Kidney (tissue), 14 donors: ENCODE results near the gene ANO2. TPM values are rescaled to one million over a fixed set of nuclear protein-coding genes. Genes with fewer than 3 reads are reported as not detected.

Source experiments
- DNase-seq, 5 donors: peaks; one replicate each; pipeline ENCODE4 v3.0.0-alpha.2; 2013 to 2020
- FAIRE-seq: peaks from 2 replicates; lab custom pipeline; 2012; peaks lifted over from hg19 to GRCh38; lab: Jason Lieb, UNC
- H3K27ac ChIP-seq, 2 donors: one replicate each; pipeline ENCODE4 v1.7.0; 2013; ENCODE audit warnings: low read depth in 2 of 2, low read length in 2 of 2, inconsistent platforms in 1 of 2
- H3K27me3 ChIP-seq: one replicate; pipeline ENCODE4 v1.7.1; 2013; ENCODE audit warnings: low read length, inconsistent platforms; ENCODE audit not compliant: control insufficient read depth, insufficient read depth
- H3K36me3 ChIP-seq, 3 donors: one replicate each; pipeline versions ENCODE4 v1.7.0 to v1.7.1; 2013; ENCODE audit warnings: low read length in 3 of 3, control low read depth in 1 of 3, inconsistent platforms in 1 of 3; ENCODE audit not compliant: insufficient read depth in 3 of 3, control insufficient read depth in 2 of 3
- H3K4me1 ChIP-seq, 3 donors: one replicate each; pipeline versions ENCODE4 v1.7.0 to v1.7.1; 2013; ENCODE audit warnings: low read length in 3 of 3, inconsistent platforms in 1 of 3, low read depth in 1 of 3; ENCODE audit not compliant: control insufficient read depth in 2 of 3, insufficient read depth in 2 of 3
- H3K4me3 ChIP-seq, 3 donors: one replicate each; pipeline versions ENCODE4 v1.7.0 to v1.8.1; 2013; ENCODE audit warnings: low read length in 3 of 3, control low read depth in 1 of 3, inconsistent platforms in 1 of 3
- H3K9ac ChIP-seq, 3 donors: one replicate each; pipeline versions ENCODE4 v1.7.0 to v1.7.1; 2013; ENCODE audit warnings: low read length in 3 of 3, control low read depth in 1 of 3, inconsistent platforms in 1 of 3
- H3K9me3 ChIP-seq, 3 donors: one replicate each; pipeline versions ENCODE4 v1.7.0 to v1.7.1; 2013; ENCODE audit warnings: low read length in 3 of 3, control low read depth in 1 of 3, inconsistent platforms in 1 of 3; ENCODE audit not compliant: control insufficient read depth in 2 of 3, insufficient read depth in 1 of 3
- CTCF ChIP-seq: IDR thresholded peaks from 3 replicates; pipeline ENCODE4 v1.5.1; 2012; ENCODE audit warnings: mild to moderate bottlenecking, moderate library complexity, borderline replicate concordance; ENCODE audit not compliant: insufficient read depth; ENCODE audit errors: extremely low read depth
- intact Hi-C: fragments of 100-400 bp; cut with DNase I; formaldehyde crosslinking; loops from one replicate; pipeline ENCODE4 v1.11.1; 2022
- polyA plus RNA-seq: library from polyadenylated mRNA; stranded (reverse); fragments of 350-450 nt; fragmentation: Illumina TruSeq; extraction: RNeasy Lipid Tissue Mini Kit (QIAGEN cat#74804); gene quantifications from one replicate; pipeline ENCODE4 v1.2.3, GENCODE V29; 2014; ENCODE audit warnings: low read depth, low replicate concordance; ENCODE audit not compliant: insufficient read depth
- total RNA-seq: library from RNA; stranded (reverse); fragmentation: NEBNext Ultra II Directional; extraction: Animal tissue kit (Norgen Biotek cat#: 25700); gene quantifications from one replicate; pipeline ENCODE4 v1.2.1, GENCODE V29; 2021
- donor health status: control.
- donor health status: control.
- donor health status: control.
- donor health status: control.
- donor health status: control.
- donor health status: DM: yes; HTN: yes; CAD: no.
- donor health status: Normal renal cell carcinoma (clear cell type).

ANO2 gene
- total and polyA plus RNA-seq, 2 donors from 2014 or later: 0.34 to 4.4 TPM

DNA sequence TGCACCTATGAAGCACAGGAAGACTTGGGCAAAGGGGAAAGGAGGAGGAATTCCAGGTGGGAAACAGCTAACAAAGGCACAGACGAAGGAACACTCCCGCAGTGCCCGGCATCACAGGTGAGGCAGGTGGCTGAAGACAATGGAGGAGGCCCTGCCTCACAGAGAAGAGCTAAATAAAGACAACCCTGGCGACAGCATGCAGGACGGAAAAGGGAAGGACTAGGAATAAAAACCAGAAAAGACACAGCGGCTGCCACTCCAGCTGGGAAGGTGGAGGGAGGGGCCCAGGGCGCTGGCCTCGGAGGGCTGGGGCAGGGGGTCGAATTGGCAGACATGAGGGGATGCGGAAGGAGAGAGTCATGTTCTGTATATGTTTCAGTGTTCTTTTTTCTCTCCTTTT, 43.0 kb upstream of the ANO2 start:
- Histone ChIP-seq H3K4me1 (no peaks in the 10 kb centered on the region), H3K36me3 (no peaks in the 10 kb centered on the region), H3K27ac (no peak overlapping the region), H3K9me3 (no peaks in the 10 kb centered on the region), H3K4me3 (no peak overlapping the region), H3K27me3 (no peaks in the 10 kb centered on the region), H3K9ac (no peak overlapping the region)
- intact Hi-C loops: loop anchor here (10.0 kb wide), 2 partner anchors 57 to 297 kb away; no protein-coding TSS in a partner anchor
- FAIRE-seq: no peak
- TF ChIP-seq CTCF: no peak
- no peak for DNase-seq

DNA sequence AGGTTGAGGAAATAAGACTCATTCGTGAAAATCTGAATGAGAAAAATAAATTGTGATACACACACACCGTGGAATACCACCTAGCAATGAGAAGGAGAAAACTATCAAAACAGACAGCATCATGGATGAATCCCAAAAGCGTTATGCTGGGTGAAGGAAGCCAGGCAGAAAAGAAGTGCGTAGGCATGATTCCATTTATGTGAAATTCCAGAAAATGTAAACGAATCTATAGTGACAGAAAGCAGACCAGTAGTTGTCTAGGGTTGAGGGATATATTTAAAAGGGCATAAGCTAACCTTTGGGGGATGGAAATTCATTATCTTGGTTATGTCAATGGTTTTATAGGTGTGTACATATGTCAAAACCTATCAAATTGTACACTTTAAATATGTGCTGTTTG, 42.5 kb upstream of the ANO2 start:
- H3K27me3 ChIP-seq: no peaks in the 10 kb centered on the region
- no peak for DNase-seq
- H3K27ac ChIP-seq: no peak overlapping the region
- H3K4me3 ChIP-seq: no peak overlapping the region
- intact Hi-C loops: loop anchor here (10.0 kb wide), 2 partner anchors 57 to 297 kb away; no protein-coding TSS in a partner anchor
- no peaks in the 10 kb centered on the region for H3K36me3 ChIP-seq
- no peaks in the 10 kb centered on the region for H3K9me3 ChIP-seq
- no peaks in the 10 kb centered on the region for H3K4me1 ChIP-seq
- FAIRE-seq: no peak
- no peak overlapping the region for H3K9ac ChIP-seq
- no peak for TF ChIP-seq CTCF

- no peaks in the 10 kb centered on the region for H3K4me1 ChIP-seq
- no peaks in the 10 kb centered on the region for H3K36me3 ChIP-seq
- peaks cover 0 to under 1% (median 0%) of the 10 kb centered on the region in 3 donors for H3K9me3 ChIP-seq
- no peak for TF ChIP-seq CTCF
- no peak for FAIRE-seq
- no peaks in the 10 kb centered on the region for H3K27me3 ChIP-seq
- intact Hi-C loops: loop anchor here (10.0 kb wide), 2 partner anchors 59 to 299 kb away; no protein-coding TSS in a partner anchor
- no peak overlapping the region for H3K27ac ChIP-seq
- H3K4me3 ChIP-seq: no peak overlapping the region
- H3K9ac ChIP-seq: no peak overlapping the region
- DNase-seq: no peak
Observed at GRCh38 chr12:5985471-5985870, 40.4 kb upstream of the ANO2 start.

GRCh38 chr12:5984873-5985272, 39.8 kb upstream of the ANO2 start:
- intact Hi-C loops: loop anchor here (10.0 kb wide), 2 partner anchors 60 to 300 kb away; no protein-coding TSS in a partner anchor

More at GRCh38 chr12:5984873-5985272, 39.8 kb upstream of the ANO2 start:
- FAIRE-seq (no peak), DNase-seq (no peak)
- Histone ChIP-seq H3K9ac (no peak overlapping the region), H3K27ac (no peak overlapping the region), H3K36me3 (no peaks in the 10 kb centered on the region), H3K9me3 (peaks cover 0 to 3% (median 0%) of the 10 kb centered on the region in 3 donors), H3K4me1 (no peaks in the 10 kb centered on the region), H3K27me3 (no peaks in the 10 kb centered on the region), H3K4me3 (no peak overlapping the region)
- TF ChIP-seq CTCF: no peak
